Measurements from ENCODE around the gene HDAC5.

- TF ChIP-seq CTCF (IDR thresholded peaks at IDR 0.05) (no peak), POLR2AphosphoS5 (IDR thresholded peaks at IDR 0.05) (no peak), POLR2A (IDR thresholded peaks at IDR 0.05) (no peak)
These were observed 89.5 kb downstream of the HDAC5 start for GRCh38 chr17:44033861-44034408.
